H9 (cell line): ENCODE measurements around the gene TEX44. TPM values are rescaled to one million over a fixed set of nuclear protein-coding genes. Genes with fewer than 3 reads are reported as not detected.

Experiments used
- DNase-seq: peaks from one replicate; pipeline ENCODE4 v3.0.0-alpha.2; 2017
- H2AFZ ChIP-seq: one replicate; pipeline ENCODE4 v1.6.1; 2013; ENCODE audit warnings: mild to moderate bottlenecking, low read length, control low read depth, moderate library complexity
- H2AK5ac ChIP-seq: 2 replicates; pipeline ENCODE4 v1.6.1; 2013; ENCODE audit warnings: low read length, control low read depth, mixed read lengths; ENCODE audit not compliant: insufficient read length
- H2BK120ac ChIP-seq: one replicate; pipeline ENCODE4 v1.6.1; 2013; ENCODE audit warnings: low read depth, mild to moderate bottlenecking, low read length, control low read depth, inconsistent platforms; ENCODE audit not compliant: poor library complexity, severe bottlenecking
- H2BK12ac ChIP-seq: 2 replicates; pipeline ENCODE4 v1.6.1; 2013; ENCODE audit warnings: low read length, control low read depth, mixed read lengths, low read depth; ENCODE audit not compliant: insufficient read length
- H2BK15ac ChIP-seq: 2 replicates; pipeline ENCODE4 v1.6.1; 2013; ENCODE audit warnings: low read depth, low read length, control low read depth
- H2BK20ac ChIP-seq: one replicate; pipeline ENCODE4 v1.6.1; 2013; ENCODE audit warnings: low read depth, mild to moderate bottlenecking, low read length, control low read depth, inconsistent platforms; ENCODE audit not compliant: poor library complexity, severe bottlenecking
- H2BK5ac ChIP-seq: 2 replicates; pipeline ENCODE4 v1.6.1; 2013; ENCODE audit warnings: low read length, control low read depth, mixed read lengths; ENCODE audit not compliant: insufficient read length
- H3K14ac ChIP-seq: 2 replicates; pipeline ENCODE4 v1.6.1; 2013; ENCODE audit warnings: low read length, control low read depth; ENCODE audit not compliant: insufficient read depth
- H3K18ac ChIP-seq: 2 replicates; pipeline ENCODE4 v1.6.1; 2013; ENCODE audit warnings: low read depth, mild to moderate bottlenecking, mixed read lengths, low read length, control low read depth; ENCODE audit not compliant: insufficient read length
- H3K23ac ChIP-seq: 2 replicates; pipeline ENCODE4 v1.6.1; 2013; ENCODE audit warnings: low read length, control low read depth, mixed read lengths, low read depth; ENCODE audit not compliant: insufficient read length
- H3K23me2 ChIP-seq: 2 replicates; pipeline ENCODE4 v1.6.1; 2013; ENCODE audit warnings: low read depth, mild to moderate bottlenecking, mixed read lengths, low read length, control low read depth; ENCODE audit not compliant: insufficient read length, poor library complexity, severe bottlenecking
- H3K27ac ChIP-seq: 2 replicates; pipeline ENCODE4 v1.5.1; 2013; ENCODE audit warnings: low read length, control low read depth, mixed read lengths, low read depth; ENCODE audit not compliant: insufficient read length
- H3K27me3 ChIP-seq: 2 replicates; pipeline ENCODE4 v1.6.1; 2013; ENCODE audit warnings: low read length, control low read depth, inconsistent platforms; ENCODE audit not compliant: insufficient read depth
- H3K4ac ChIP-seq: 2 replicates; pipeline ENCODE4 v1.6.1; 2013; ENCODE audit warnings: low read depth, mild to moderate bottlenecking, control low read depth, inconsistent platforms, low read length, moderate library complexity
- H3K4me1 ChIP-seq: 2 replicates; pipeline ENCODE4 v1.6.1; 2013; ENCODE audit warnings: low read length, control low read depth, inconsistent platforms; ENCODE audit not compliant: insufficient read depth
- H3K4me2 ChIP-seq: 2 replicates; pipeline ENCODE4 v1.6.1; 2013; ENCODE audit warnings: low read length, control low read depth, mixed read lengths; ENCODE audit not compliant: insufficient read length, insufficient read depth
- H3K56ac ChIP-seq: 2 replicates; pipeline ENCODE4 v1.6.1; 2013; ENCODE audit warnings: low read depth, mild to moderate bottlenecking, mixed read lengths, low read length, control low read depth; ENCODE audit not compliant: insufficient read length
- H3K79me1 ChIP-seq: 2 replicates; pipeline ENCODE4 v1.6.1; 2013; ENCODE audit warnings: low read depth, mild to moderate bottlenecking, moderate library complexity, low read length, control low read depth, inconsistent platforms; ENCODE audit not compliant: insufficient read depth, poor library complexity, severe bottlenecking
- H3K79me2 ChIP-seq: 2 replicates; pipeline ENCODE4 v1.6.1; 2013; ENCODE audit warnings: low read length, control low read depth, inconsistent platforms; ENCODE audit not compliant: insufficient read depth
- H3K9ac ChIP-seq: 2 replicates; pipeline ENCODE4 v1.6.1; 2013; ENCODE audit warnings: low read length, control low read depth, mixed read lengths; ENCODE audit not compliant: insufficient read length; ENCODE audit errors: extremely low read depth
- H3K9me3 ChIP-seq: one replicate; pipeline ENCODE4 v1.6.1; 2013; ENCODE audit warnings: low read depth, low read length, inconsistent platforms; ENCODE audit not compliant: control insufficient read depth
- H3T11ph ChIP-seq: one replicate; pipeline ENCODE4 v1.6.1; 2013; ENCODE audit warnings: mild to moderate bottlenecking, low read length, control low read depth, inconsistent platforms
- H4K20me1 ChIP-seq: one replicate; pipeline ENCODE4 v1.6.1; 2013; ENCODE audit not compliant: control insufficient read depth, insufficient read length, insufficient read depth
- H4K5ac ChIP-seq: 2 replicates; pipeline ENCODE4 v1.6.1; 2013; ENCODE audit warnings: low read depth, mild to moderate bottlenecking, mixed read lengths, low read length, control low read depth; ENCODE audit not compliant: insufficient read length
- H4K8ac ChIP-seq: replicated peaks from 2 replicates; pipeline ENCODE4 v1.6.1; 2013; ENCODE audit warnings: low read length, control low read depth, mixed read lengths, low read depth; ENCODE audit not compliant: insufficient read length
- H4K91ac ChIP-seq: 2 replicates; pipeline ENCODE4 v1.6.1; 2013; ENCODE audit warnings: low read depth, mild to moderate bottlenecking, moderate library complexity, mixed read lengths, low read length, control low read depth; ENCODE audit not compliant: insufficient read length
- H3K27ac Mint-ChIP-seq, 3 experiments: 2 replicates in 2 of 3; 3 replicates in 1 of 3; pipeline ENCODE4 v1.8.0; 2020 to 2021; ENCODE audit warnings: mixed read lengths in 3 of 3, mild to moderate bottlenecking in 1 of 3, moderate library complexity in 1 of 3
- H3K27me3 Mint-ChIP-seq: 2 replicates; pipeline ENCODE4 v1.8.0; 2021; ENCODE audit warnings: low read depth, mild to moderate bottlenecking, moderate library complexity, mixed read lengths
- H3K36me3 Mint-ChIP-seq, 3 experiments: 2 replicates in 2 of 3; 3 replicates in 1 of 3; pipeline ENCODE4 v1.8.0; 2020 to 2021; ENCODE audit warnings: low read depth in 3 of 3, mixed read lengths in 3 of 3; ENCODE audit not compliant: insufficient read depth in 1 of 3
- H3K4me1 Mint-ChIP-seq, 2 experiments: 2 replicates each; pipeline ENCODE4 v1.8.0; 2020; ENCODE audit warnings: mixed read lengths in 2 of 2
- H3K4me3 Mint-ChIP-seq, 2 experiments: 2 replicates in 1 of 2; 3 replicates in 1 of 2; pipeline ENCODE4 v1.8.0; 2020 to 2021; ENCODE audit warnings: mild to moderate bottlenecking in 2 of 2, mixed read lengths in 2 of 2, moderate library complexity in 1 of 2
- H3K9me3 Mint-ChIP-seq, 2 experiments: 2 replicates in 1 of 2; 3 replicates in 1 of 2; pipeline ENCODE4 v1.8.0; 2020; ENCODE audit warnings: mild to moderate bottlenecking in 2 of 2, mixed read lengths in 2 of 2, moderate library complexity in 1 of 2
- WGBS: extraction: QIAGEN DNeasy Blood & Tissue Kit; methylation state at CpG from one replicate; pipeline ENCODE4 v1.1.7; 2013; ENCODE audit warnings: missing lambda C conversion rate, low lambda C conversion rate, mixed read lengths; ENCODE audit not compliant: insufficient read length; ENCODE audit errors: extremely low coverage; 5-methylcytosine and 5-hydroxymethylcytosine counted together
- total RNA-seq: library from RNA; stranded (reverse); gene quantifications from 2 replicates; pipeline ENCODE4 v1.2.1, GENCODE V29; 2021
- TF ChIP-seq, protein P1 (sequence below): fragments of 200-600 bp; sonication (generic); conservative IDR thresholded peaks from 3 replicates; pipeline ENCODE4 v1.8.0; 2021; ENCODE audit warnings: antibody characterized with exemption, mild to moderate bottlenecking

TEX44 gene
- total RNA-seq, 1 experiment from 2014 or later: not detected

DNA sequence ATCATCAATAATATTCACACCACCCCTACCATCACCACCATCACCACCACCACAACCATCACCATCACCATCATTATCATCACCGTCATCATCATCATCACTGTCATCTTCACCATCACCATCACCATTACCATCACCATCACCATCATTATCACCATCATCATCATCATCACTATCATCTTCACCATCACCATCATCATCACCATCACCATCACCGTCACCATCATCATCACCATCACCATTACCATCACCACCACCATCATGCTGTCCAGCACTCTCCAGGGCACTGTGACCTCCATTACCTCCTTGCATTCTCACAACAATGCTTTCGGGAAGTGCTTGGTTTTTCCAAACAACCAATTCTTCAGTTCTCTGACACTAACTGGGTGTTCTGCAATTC lies 13.1 kb upstream of the TEX44 start:
- no peak for DNase-seq
- no peak overlapping the region for H4K8ac ChIP-seq
- H3K27me3 Mint-ChIP-seq: no peaks in the 10 kb centered on the region; the same call in none of the 2 replicates
- H2AFZ ChIP-seq: no peak overlapping the region
- no peak overlapping the region for H3T11ph ChIP-seq
- no peak overlapping the region for H2AK5ac ChIP-seq
- no peaks in the 10 kb centered on the region for H3K9me3 ChIP-seq
- no peak overlapping the region for H3K23ac ChIP-seq
- H2BK5ac ChIP-seq: no peak overlapping the region
- H3K4ac ChIP-seq: no peak overlapping the region
- no peaks in the 10 kb centered on the region for H3K79me1 ChIP-seq
- no peak overlapping the region for H3K56ac ChIP-seq
- H2BK15ac ChIP-seq: no peak overlapping the region
- H3K14ac ChIP-seq: no peak overlapping the region
- H3K9me3 Mint-ChIP-seq: peaks cover 7 to 8% of the 10 kb centered on the region in 2 experiments
- H3K79me2 ChIP-seq: no peaks in the 10 kb centered on the region
- no peaks in the 10 kb centered on the region for H3K27me3 ChIP-seq
- no peak overlapping the region; a peak in 1 of 5 replicates for H3K4me3 Mint-ChIP-seq
- no peak overlapping the region; a peak in 1 of 7 replicates for H3K27ac Mint-ChIP-seq
- no peak overlapping the region for H2BK120ac ChIP-seq
- no peak overlapping the region for H3K27ac ChIP-seq
- H3K18ac ChIP-seq: no peak overlapping the region
- no peaks in the 10 kb centered on the region for H4K20me1 ChIP-seq
- peaks cover 38 to 57% of the 10 kb centered on the region in 2 experiments for H3K4me1 Mint-ChIP-seq
- H2BK12ac ChIP-seq: no peak overlapping the region
- TF ChIP-seq, protein P1, sequence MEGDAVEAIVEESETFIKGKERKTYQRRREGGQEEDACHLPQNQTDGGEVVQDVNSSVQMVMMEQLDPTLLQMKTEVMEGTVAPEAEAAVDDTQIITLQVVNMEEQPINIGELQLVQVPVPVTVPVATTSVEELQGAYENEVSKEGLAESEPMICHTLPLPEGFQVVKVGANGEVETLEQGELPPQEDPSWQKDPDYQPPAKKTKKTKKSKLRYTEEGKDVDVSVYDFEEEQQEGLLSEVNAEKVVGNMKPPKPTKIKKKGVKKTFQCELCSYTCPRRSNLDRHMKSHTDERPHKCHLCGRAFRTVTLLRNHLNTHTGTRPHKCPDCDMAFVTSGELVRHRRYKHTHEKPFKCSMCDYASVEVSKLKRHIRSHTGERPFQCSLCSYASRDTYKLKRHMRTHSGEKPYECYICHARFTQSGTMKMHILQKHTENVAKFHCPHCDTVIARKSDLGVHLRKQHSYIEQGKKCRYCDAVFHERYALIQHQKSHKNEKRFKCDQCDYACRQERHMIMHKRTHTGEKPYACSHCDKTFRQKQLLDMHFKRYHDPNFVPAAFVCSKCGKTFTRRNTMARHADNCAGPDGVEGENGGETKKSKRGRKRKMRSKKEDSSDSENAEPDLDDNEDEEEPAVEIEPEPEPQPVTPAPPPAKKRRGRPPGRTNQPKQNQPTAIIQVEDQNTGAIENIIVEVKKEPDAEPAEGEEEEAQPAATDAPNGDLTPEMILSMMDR: no peak
- peaks cover 8 to 12% (median 8%) of the 10 kb centered on the region in 3 experiments for H3K36me3 Mint-ChIP-seq
- no peak overlapping the region for H4K91ac ChIP-seq
- H3K4me1 ChIP-seq: 0 out of 2 replicates have a peak, but pooled peaks cover 2% of the 10 kb centered on the region
- 95% methylated on average over 1 of the region's 3 CpGs for WGBS
- no peak overlapping the region for H2BK20ac ChIP-seq
- no peaks in the 10 kb centered on the region for H3K23me2 ChIP-seq
- no peak overlapping the region for H3K4me2 ChIP-seq
- no peak overlapping the region for H4K5ac ChIP-seq
- no peak overlapping the region for H3K9ac ChIP-seq
